ENCODE measurements around the gene CES1.

DNA sequence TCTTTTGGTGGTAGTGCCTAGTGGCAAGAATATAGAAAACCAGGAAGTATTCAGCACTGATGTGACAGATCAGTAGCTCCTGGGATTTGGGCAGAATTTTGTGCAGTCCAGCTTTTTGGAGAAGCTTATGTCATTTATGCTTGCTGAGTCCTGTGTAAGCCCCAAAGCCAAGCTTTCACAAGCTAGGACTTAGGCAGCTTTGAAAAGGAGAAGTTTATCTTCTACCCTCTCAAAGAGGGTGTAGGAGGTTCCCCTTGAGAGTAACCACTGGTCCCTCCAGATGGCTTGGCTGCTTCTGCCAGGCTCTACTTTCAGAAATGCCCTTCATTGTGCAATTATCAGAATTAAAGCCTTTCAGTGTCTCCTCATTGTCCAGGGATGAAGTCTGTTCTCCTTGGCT is 78.8 kb downstream of the CES1 start:
- TF ChIP-seq, protein P1, sequence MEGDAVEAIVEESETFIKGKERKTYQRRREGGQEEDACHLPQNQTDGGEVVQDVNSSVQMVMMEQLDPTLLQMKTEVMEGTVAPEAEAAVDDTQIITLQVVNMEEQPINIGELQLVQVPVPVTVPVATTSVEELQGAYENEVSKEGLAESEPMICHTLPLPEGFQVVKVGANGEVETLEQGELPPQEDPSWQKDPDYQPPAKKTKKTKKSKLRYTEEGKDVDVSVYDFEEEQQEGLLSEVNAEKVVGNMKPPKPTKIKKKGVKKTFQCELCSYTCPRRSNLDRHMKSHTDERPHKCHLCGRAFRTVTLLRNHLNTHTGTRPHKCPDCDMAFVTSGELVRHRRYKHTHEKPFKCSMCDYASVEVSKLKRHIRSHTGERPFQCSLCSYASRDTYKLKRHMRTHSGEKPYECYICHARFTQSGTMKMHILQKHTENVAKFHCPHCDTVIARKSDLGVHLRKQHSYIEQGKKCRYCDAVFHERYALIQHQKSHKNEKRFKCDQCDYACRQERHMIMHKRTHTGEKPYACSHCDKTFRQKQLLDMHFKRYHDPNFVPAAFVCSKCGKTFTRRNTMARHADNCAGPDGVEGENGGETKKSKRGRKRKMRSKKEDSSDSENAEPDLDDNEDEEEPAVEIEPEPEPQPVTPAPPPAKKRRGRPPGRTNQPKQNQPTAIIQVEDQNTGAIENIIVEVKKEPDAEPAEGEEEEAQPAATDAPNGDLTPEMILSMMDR (IDR thresholded peaks at IDR 0.05 in 8 of 11, conservative IDR thresholded peaks at IDR 0.05 in 3 of 11) = no peak
- TF ChIP-seq POLR2A (IDR thresholded peaks at IDR 0.05) (no peak), POLR2AphosphoS5 (IDR thresholded peaks at IDR 0.05) (no peak)
